C4-2B (cell line): ENCODE measurements around the gene FRA10AC1.
A peak's percentile ranks its signal among the peaks of the same experiment; 100 is the strongest.

Experiments
- H3K27ac ChIP-seq: fragments of 450-650 bp; 2 replicates; pipeline ENCODE4 v1.5.1; 2017
- CTCF ChIP-seq: fragments of 450-650 bp; conservative IDR thresholded peaks from 2 replicates; pipeline ENCODE4 v1.5.1; 2017; ENCODE audit warnings: mild to moderate bottlenecking
- ZFX ChIP-seq: fragments of 450-650 bp; IDR thresholded peaks from 2 replicates; pipeline ENCODE4 v1.6.1; 2017

The FRA10AC1 gene

GRCh38 chr10:93702210-93703001 is at the start of gene FRA10AC1:
Gene FRA10AC1 (minus strand): TSS chr10:93702592. CDS start chr10:93700106, 2,486 bp downstream.
- H3K27ac ChIP-seq, result peak within 1 kb of the TSS; percentile 72
- peak; percentile 48 for TF ChIP-seq CTCF
- no peak for TF ChIP-seq ZFX

GRCh38 chr10:93751832-93752231 is 49.4 kb upstream of the FRA10AC1 start:
- TF ChIP-seq CTCF, result no peak
- TF ChIP-seq ZFX, result no peak
- no peak overlapping the region for H3K27ac ChIP-seq

GRCh38 chr10:93751124-93751523 is 48.7 kb upstream of the FRA10AC1 start:
- no peak for TF ChIP-seq ZFX
- TF ChIP-seq CTCF, result no peak
- no peak overlapping the region for H3K27ac ChIP-seq

- TF ChIP-seq CTCF (no peak), ZFX (no peak)
- peak overlapping the region; percentile 40; the same call in 1 of the 2 replicates for H3K27ac ChIP-seq
Measured at GRCh38 chr10:93749218-93749799, 46.9 kb upstream of the FRA10AC1 start.

DNA sequence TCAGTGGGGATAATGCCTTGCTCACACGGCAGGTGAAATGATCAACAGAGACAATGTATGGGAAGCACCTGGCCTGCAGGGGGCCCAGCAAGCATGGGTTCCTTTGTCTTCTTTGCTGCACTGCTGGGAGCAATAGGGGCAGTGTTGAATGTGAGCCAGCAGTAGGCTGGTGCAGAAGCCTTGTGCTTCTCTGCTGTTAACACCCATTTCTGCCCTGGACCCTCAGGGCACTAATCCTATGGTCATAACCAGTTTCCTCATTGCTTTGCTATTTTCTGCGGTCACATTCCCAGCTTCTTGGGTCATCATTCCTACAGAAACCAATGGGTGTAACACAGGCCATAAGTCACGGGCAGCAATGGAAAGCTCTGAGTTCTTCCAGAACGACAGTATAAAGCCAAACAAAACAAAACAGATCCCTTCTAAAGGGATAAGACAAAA is 44.5 kb upstream of the FRA10AC1 start:
- no peak for TF ChIP-seq ZFX
- peak; percentile 15; the same call in 1 of the 2 replicates for TF ChIP-seq CTCF
- H3K27ac ChIP-seq, result no peak overlapping the region

DNA sequence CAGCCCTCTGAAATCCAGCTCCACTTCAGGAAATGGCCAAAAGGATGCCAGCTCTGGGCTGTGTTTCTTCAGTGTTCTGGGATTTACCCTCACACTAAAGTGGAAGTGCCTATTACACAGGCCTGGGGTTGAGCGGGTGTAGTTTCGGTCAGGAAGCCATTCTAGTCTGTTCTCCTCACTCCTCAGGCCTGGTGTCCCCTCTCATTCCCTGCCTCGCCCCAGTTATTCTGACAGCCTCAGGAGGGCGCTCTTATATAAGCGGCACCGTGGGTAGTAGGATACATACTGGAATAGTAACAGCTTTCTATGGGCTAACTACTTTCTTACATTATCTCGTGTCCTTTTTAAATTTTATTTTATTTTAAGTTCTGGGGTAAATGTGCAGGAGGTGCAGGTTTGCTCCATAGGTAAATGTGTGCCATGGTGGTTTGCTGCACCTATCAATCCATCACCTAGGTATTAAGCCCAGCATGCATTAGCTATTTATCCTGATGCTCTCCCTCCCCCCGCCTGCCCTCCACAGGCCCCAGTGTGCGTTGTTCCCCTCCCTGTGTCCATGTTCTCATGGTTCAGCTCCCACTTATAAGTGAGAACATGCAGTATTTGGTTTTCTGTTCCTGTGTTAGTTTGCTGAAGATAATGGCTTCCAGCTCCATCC is 43.1 kb upstream of the FRA10AC1 start:
- TF ChIP-seq CTCF (peak; percentile 40), ZFX (no peak)
- H3K27ac ChIP-seq, result peak overlapping the region; percentile 67
